Measurements from ENCODE around the gene MCF2L2.
"Not testable (repeated sequence)": the region's sequence is repeated elsewhere in the genome, so short reads cannot be mapped to it uniquely, and the experiment has no call there.

The MCF2L2 gene

GRCh38 chr3:183261151-183261724, 167.2 kb downstream of the MCF2L2 start:
- no peak for DNase-seq

DNA sequence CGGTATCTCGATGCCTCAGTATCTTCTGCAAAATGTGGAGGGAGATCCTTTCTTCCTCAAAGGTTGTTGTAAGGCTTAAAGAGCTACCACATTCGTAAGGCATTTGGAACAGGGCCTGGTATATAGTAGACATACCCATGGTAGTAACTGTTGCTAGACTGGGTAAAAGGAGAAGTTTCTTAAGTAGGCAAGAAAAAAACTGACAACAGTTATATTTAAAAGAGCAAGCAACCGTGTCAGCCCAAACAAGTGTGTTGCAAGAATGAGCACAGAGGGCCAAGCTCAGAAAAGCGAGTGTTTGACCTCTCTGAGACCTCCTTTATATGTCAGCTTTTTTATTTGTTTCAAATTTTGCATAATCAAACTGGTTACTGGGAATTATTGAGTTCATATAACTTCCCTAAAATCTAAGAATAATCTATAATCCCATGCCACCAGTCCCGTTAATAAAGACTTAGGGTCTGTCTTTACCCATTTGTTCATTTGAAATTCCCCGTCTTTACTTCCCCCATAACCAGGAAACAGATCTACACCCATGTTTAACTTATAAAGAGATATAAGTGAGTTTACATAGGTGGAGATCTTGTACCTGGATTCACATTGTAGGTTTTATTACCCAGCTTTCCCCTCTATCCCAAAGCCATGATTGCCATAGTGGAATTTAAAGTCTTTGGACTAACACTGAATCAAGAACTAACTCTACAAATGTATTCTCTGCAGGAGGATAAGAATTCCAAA, 168.1 kb downstream of the MCF2L2 start:
- no peak for DNase-seq

DNA sequence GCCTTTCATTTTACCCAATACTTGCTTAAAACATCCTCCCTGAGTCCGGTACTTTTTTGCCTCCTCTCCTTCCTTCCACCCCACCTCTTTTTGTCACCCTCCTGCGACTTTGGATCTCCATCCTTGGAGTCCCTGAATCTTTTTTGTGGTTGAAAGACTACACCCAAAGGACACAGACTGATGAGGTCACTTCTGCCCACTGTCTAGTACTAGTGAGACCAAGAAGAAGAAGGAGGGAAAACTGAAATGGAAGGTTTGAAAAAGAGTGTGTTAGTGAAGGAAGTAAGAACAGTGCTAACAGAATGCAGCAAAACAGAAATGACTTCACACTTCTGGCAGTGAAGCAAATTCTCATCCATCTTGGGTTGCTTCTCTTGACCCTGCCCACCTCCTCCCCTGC, 168.8 kb downstream of the MCF2L2 start:
- no peak for DNase-seq

DNA sequence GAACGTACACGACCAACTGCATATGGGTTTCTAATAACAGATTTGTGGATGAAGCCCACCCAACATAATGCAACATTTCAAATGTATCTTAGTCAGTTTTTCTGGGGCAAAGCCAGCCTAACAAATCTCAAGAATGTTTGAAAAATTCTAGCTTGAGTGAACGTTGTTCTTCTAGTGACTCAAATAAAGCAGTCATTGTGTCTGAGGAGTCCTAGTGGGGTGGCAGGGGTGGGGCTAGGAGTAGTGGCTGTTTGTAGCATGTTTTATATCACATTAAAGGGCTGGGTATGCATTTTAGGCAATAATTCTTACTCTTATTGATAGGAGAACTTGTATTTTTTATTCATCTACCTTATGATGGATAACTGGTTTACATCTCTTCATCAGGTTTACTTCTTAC, 169.3 kb downstream of the MCF2L2 start:
- DNase-seq: no peak

- DNase-seq: no peak
Measured at GRCh38 chr3:183255348-183255730, 173.1 kb downstream of the MCF2L2 start.

DNA sequence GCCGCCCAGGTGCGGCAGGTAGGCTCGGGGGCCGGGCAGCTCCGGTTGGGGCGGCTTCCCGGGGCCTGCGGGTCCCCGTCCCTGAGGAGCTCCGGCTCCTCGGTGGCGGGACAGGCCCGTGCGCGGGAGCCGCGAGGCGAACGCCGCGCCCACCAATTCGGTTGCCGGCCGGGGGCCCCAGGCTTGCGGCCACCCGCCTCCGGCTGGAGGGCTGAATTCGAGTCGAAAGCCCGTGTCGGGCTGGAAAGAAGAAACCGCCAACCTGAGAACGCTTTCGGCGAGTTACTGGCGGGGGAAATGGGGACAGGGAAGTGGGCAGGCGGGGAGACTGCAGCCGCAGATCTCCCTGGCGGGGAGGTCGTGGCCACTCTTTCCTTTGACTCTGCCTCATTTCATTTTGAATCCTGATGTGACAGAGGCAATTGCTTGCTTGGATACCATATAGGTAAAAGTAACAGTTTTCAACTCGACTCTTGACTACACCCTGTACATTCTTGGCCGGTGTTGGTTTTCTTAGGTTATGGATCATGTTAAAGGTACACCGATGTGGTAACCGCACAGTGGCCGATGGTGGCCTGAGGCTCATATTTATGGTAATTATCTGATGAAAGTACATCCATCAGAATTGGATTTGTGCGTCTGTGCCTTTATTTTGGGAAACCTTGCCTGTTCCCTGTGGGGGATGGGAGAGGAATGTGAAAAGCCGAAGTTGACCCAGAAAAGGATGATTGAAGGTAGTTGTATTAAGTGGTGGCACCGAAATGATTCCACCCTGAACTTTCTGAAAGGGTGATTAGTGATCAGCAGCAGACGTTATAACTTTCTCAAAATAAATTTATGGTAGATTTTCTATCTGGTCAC, 173.7 kb downstream of the MCF2L2 start:
- DNase-seq: peak; percentile 22

GRCh38 chr3:183253528-183254486, 174.6 kb downstream of the MCF2L2 start:
- DNase-seq: peak; percentile 39

DNA sequence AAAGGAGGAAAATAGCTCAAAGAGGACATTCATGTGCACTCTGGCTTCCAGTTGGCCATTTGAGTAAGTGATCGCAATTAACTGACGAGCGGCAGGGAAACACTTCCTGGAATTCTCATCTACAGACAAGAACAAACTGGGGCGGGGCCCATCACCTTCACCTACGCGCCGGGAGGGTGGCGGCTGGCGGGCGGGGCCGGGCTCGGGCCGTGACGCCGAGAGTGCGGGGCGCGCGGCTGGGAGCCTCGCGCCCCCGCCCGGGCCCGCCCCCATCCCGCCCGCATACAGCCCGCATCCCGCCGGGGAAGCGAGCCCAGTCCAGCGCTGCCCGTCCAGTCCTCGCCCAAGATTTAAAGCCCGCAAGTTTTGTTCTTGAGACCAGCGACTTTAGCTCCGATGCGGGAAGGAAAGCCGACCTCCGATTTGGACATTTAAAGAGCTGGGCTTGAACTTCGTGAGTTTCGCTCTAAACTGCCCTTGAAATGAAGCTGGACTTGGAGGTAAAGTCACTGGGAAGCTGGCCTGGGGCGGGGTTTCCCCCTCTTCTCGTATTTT, 175.4 kb downstream of the MCF2L2 start, which contains the start of gene B3GNT5:
Gene B3GNT5 (plus strand): TSS at position 281 of the 555 bp plus-strand sequence. CDS start 16,546 bp downstream, outside the sequence.
- DNase-seq: peak; percentile 57

DNA sequence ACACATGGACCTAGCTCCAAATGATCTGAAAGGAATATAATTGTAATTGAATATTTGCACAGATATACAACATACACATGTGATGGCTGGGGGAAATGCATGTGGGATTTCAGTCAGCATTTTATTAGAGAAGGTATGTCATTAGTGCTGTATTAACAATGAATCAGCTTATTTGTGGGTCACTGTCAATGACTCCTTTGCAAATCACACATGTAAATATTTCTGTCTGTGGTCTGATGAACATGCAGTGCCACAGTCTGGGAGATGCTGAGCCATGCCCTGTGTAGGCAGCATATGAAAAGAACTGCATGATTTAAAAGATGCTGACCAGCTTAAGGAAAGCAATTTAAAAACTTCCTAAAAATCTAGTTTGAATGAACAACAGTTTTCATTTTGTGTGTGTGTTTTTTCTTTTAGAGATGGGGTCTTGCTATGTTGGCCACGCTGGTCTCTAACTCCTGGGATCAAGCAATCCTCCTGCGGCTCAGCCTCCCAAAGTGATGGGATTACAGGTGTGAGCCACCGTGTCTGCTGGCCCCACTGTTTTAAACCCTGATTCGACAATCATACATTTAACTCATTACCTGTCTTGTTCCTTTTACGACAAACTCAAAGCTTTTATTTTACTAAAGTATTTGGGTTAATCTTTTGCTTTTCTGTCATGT, 176.2 kb downstream of the MCF2L2 start:
- no peak for DNase-seq

GRCh38 chr3:183249006-183249718, 179.3 kb downstream of the MCF2L2 start:
- no peak for DNase-seq

DNA sequence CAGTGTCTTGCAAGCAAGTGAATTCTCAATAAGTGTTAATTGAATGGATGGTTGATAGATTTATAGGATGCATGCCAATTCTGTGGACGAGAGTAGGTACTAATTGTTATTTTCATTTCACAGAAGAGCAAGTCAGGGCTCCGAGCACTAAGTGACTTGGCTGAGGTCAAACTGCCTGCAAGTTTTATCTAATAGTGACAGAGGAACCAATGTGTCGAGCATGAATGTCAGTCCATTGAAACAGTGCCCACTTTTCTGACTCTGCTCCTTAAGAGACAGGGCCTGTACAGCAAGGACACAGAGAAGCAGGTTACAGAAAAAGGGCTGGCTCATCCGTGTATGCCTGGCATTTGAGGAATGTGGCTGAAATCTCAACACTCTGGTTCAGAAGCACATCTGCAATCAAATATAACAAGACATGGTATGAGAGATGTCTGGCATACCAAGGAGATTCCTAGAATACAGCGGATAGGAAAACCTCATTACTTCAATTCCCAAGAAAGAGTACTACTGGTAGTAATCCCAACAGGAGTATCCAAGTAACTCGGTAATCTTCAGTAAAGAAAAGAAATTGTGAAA, 181.3 kb downstream of the MCF2L2 start:
- no peak for DNase-seq

- no peak for DNase-seq
Measured at GRCh38 chr3:183244981-183245476, 183.4 kb downstream of the MCF2L2 start.

GRCh38 chr3:183244219-183244618, 184.2 kb downstream of the MCF2L2 start:
- no peak for DNase-seq

GRCh38 chr3:183242431-183242830, 186.0 kb downstream of the MCF2L2 start:
- no peak for DNase-seq

DNA sequence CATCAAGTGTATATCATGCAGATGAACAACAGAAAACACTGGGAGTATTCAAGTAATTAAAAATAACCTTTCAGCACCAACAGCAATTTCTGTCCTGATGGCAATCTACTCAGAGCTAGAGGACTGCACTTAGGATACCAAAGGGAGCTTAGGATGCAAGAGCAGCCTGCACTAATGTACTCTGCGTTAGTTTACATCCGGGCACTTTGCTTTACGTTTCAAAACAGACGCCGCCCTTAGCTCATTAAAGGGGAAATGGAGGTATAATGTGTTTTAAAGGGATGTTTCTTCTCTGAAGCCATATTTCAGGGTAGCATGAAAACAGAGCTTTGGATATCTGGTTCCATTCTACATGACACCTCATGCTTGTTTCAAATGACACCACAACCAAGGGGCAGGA, 189.4 kb downstream of the MCF2L2 start:
- no peak for DNase-seq

GRCh38 chr3:183233966-183234365, 194.5 kb downstream of the MCF2L2 start:
- no peak for DNase-seq

DNA sequence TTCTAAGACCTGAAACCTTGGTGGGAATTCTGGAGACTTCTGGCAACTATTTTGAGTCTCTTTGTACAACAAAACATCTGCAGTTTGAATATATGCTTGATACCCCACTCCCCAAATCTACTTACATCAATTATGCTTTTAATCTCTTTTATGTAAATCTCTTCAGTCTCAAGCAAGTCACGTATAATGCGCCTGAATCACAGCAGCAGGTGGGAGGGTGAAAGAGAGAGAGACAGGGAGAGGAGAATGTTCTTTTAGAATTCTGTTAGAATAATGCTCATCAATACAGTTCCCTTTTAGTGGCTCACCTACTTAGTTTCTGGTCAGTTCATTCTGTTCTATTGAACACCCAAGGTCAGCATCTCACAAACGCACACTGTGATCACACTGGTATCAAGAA, 197.6 kb downstream of the MCF2L2 start:
- no peak for DNase-seq

GRCh38 chr3:183230251-183230650, 198.2 kb downstream of the MCF2L2 start:
- not testable (repeated sequence) for DNase-seq

- DNase-seq: no peak
Measured at GRCh38 chr3:183229178-183229577, 199.2 kb downstream of the MCF2L2 start.

DNA sequence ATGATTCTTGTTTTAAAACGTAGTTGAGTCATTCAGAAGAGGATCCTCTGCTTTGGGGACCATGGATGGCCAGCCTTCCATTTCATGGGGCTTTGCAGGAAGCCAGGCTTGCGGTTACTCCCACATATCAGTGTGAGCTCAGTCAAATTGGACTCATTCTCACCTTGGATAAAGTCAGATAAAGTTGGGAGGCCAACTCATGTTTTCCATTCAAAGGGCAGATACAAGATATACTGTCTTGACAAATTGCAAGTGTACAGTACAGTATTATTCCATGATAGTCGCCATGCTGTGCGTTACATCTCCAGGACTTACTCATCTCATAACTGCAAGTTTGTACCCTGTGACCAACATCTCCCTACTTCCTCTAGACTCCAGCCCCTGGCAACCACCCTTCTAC, 200.8 kb downstream of the MCF2L2 start:
- DNase-seq: no peak

Measured in stimulated activated CD4-positive, alpha-beta T cell treated with anti-CD3 and anti-CD28 coated beads, Interleukin-4, amount 100 ng/mL, for 1 hour (primary cell).